ENCODE data around the gene HLX.

HLX gene

GRCh38 chr1:220879076-220879508 lies at the start of gene HLX:
HLX (plus strand) TSS chr1:220879443; CDS start chr1:220879858, 415 bp downstream.
- Histone ChIP-seq H3K27ac (peak within 1 kb of the TSS; percentile 1), H3K27me3 (replicated peaks) (peaks cover 7% of the 10 kb centered on the region), H3K36me3 (replicated peaks) (no peaks in the 10 kb centered on the region), H3K4me3 (ENCODE audit: low read depth, low read length) (peak within 1 kb of the TSS; percentile 65)
- DNase-seq: peak; percentile 65
- TF ChIP-seq CTCF (IDR thresholded peaks at IDR 0.05; ENCODE audit: low read depth, low read length, missing control alignments): no peak
- in situ Hi-C loops (cut with HindIII; ENCODE audit: low pct_ligation_motif_present, low sequenced_read_pairs): loop anchor here (25.0 kb wide), 1 partner anchor 558 kb away; no protein-coding TSS in a partner anchor

- TF ChIP-seq CTCF (IDR thresholded peaks at IDR 0.05; ENCODE audit: low read depth, low read length, missing control alignments): no peak
- no peak overlapping the region for H3K27ac ChIP-seq
- in situ Hi-C loops (cut with HindIII; ENCODE audit: low pct_ligation_motif_present, low sequenced_read_pairs): no loop called here
- no peaks in the 10 kb centered on the region for H3K36me3 ChIP-seq (replicated peaks)
- H3K4me3 ChIP-seq (ENCODE audit: low read depth, low read length): no peak overlapping the region
- DNase-seq: no peak
- no peaks in the 10 kb centered on the region for H3K27me3 ChIP-seq (replicated peaks)
These were observed 45.8 kb upstream of the HLX start for GRCh38 chr1:220833436-220833835.

GRCh38 chr1:220834155-220834870 lies 44.9 kb upstream of the HLX start:
- H3K4me3 ChIP-seq (ENCODE audit: low read depth, low read length): no peak overlapping the region
- in situ Hi-C loops (cut with HindIII; ENCODE audit: low pct_ligation_motif_present, low sequenced_read_pairs): no loop called here
- H3K36me3 ChIP-seq (replicated peaks): no peaks in the 10 kb centered on the region
- H3K27ac ChIP-seq: no peak overlapping the region
- DNase-seq: no peak
- H3K27me3 ChIP-seq (replicated peaks): no peaks in the 10 kb centered on the region
- TF ChIP-seq CTCF (IDR thresholded peaks at IDR 0.05; ENCODE audit: low read depth, low read length, missing control alignments): no peak

- in situ Hi-C loops (cut with HindIII; ENCODE audit: low pct_ligation_motif_present, low sequenced_read_pairs): no loop called here
- Histone ChIP-seq H3K4me3 (ENCODE audit: low read depth, low read length) (no peak overlapping the region), H3K27ac (no peak overlapping the region), H3K36me3 (replicated peaks) (no peaks in the 10 kb centered on the region), H3K27me3 (replicated peaks) (no peaks in the 10 kb centered on the region)
- TF ChIP-seq CTCF (IDR thresholded peaks at IDR 0.05; ENCODE audit: low read depth, low read length, missing control alignments): no peak
- DNase-seq: no peak
These were observed 40.7 kb upstream of the HLX start for GRCh38 chr1:220838578-220838977.

- Histone ChIP-seq H3K36me3 (replicated peaks) (no peaks in the 10 kb centered on the region), H3K27ac (no peak overlapping the region), H3K4me3 (ENCODE audit: low read depth, low read length) (no peak overlapping the region), H3K27me3 (replicated peaks) (no peaks in the 10 kb centered on the region)
- no peak for DNase-seq
- no peak for TF ChIP-seq CTCF (IDR thresholded peaks at IDR 0.05; ENCODE audit: low read depth, low read length, missing control alignments)
- in situ Hi-C loops (cut with HindIII; ENCODE audit: low pct_ligation_motif_present, low sequenced_read_pairs): no loop called here
These were observed 39.8 kb upstream of the HLX start for GRCh38 chr1:220839474-220839873.

GRCh38 chr1:220841293-220841692 lies 38.0 kb upstream of the HLX start:
- DNase-seq: no peak
- Histone ChIP-seq H3K27ac (no peak overlapping the region), H3K27me3 (replicated peaks) (no peaks in the 10 kb centered on the region), H3K4me3 (ENCODE audit: low read depth, low read length) (no peak overlapping the region), H3K36me3 (replicated peaks) (no peaks in the 10 kb centered on the region)
- TF ChIP-seq CTCF (IDR thresholded peaks at IDR 0.05; ENCODE audit: low read depth, low read length, missing control alignments): no peak
- in situ Hi-C loops (cut with HindIII; ENCODE audit: low pct_ligation_motif_present, low sequenced_read_pairs): no loop called here

Data from brain microvascular endothelial cell (primary cell).